GM18511 (cell line): ENCODE measurements around the gene SESN1.
A peak's percentile ranks its signal among the peaks of the same experiment; 100 is the strongest.

Experiments
- ATAC-seq: cut with Tn5 transposase; IDR thresholded peaks from one replicate; pipeline ENCODE4 v1.9.1; 2021; ENCODE audit warnings: mild to moderate bottlenecking, moderate library complexity; ENCODE audit not compliant: unreplicated experiment

SESN1 gene

DNA sequence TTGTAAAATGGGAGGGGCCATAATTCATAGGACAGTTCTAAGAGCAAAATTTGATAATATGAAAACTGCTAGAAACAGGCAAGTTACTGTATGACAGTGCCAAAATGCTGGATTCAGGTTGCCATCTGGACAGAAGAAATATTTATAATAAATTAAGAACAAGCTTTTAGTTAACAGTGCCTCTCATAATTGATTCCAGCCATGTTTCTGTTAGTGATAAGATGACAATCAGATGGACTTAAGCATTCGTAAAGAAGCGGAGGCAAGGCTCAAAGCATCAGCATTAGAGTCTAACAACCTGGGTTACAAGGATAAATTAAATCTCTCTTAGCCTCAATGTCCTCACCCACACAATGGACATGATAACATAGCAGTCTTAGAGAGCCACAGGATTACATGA, 61.0 kb downstream of the SESN1 start:
- ATAC-seq: no peak

GRCh38 chr6:109031416-109031815, 63.2 kb downstream of the SESN1 start:
- no peak for ATAC-seq

GRCh38 chr6:109029313-109029712, 65.3 kb downstream of the SESN1 start:
- no peak for ATAC-seq

GRCh38 chr6:109028439-109028838, 66.2 kb downstream of the SESN1 start:
- no peak for ATAC-seq

DNA sequence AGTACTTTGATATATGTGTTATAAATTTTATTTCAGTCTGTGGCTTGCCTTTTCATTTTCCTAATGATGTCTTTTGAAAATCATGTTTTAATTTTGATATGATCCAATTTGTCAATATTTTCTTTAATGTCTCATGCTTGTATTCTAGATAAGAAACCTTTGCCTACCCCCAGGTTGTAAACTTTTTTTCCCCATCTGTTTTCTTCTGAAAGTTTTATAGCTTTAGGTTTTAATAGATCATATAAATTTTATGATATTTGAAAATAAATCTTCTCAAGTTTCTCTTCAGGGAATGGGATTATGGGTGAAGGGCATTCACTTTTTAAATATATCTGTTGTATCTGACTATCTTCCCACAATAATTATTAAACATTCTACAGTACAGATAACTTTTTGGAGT, 66.7 kb downstream of the SESN1 start:
- no peak for ATAC-seq

DNA sequence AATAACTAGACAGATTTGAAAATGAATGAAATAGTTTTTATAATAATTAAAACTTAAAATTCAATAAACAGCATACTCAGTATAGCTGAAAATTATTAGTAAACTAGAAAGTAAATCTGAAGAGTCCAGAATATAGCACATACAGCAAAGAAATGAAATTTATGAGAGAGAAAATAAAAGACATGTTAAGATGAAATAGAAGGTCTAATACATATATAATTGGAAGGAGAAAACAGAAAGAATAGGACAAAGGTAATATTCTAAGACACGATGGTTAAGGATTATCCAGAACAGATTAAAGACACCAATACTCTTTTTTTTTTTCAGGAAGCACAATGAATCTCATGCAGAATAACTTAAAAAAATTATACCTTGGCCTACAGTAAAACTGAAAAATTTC, 69.0 kb downstream of the SESN1 start:
- no peak for ATAC-seq

- ATAC-seq: no peak
Observed at GRCh38 chr6:109024784-109025183, 69.9 kb downstream of the SESN1 start.

- no peak for ATAC-seq
Observed at GRCh38 chr6:109024368-109024767, 70.3 kb downstream of the SESN1 start.

DNA sequence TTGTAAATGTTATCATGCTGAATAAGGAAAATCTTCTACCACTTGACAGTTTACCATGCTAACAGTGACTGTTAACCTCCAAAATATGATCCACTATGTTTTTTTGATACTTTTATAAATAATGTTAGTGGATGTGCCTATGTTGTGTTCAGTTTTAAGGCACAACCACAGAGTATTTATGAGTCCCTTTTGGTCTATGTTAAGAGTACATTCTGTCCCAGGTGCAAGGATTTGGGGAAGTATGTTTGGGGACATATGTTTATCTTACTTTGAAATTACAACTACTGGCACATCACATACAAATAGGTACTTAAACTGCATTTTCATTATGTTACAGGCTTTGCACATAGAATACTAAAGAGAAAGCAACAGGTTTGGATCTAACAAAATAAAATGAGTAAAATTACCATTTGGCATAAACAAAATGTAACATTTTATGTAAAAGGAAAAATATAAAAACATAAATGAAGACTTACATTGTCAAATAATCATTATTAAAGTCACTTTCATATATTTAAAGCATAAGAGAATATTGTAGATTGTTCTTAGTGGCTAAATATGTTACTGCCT, 71.2 kb downstream of the SESN1 start:
- no peak for ATAC-seq

DNA sequence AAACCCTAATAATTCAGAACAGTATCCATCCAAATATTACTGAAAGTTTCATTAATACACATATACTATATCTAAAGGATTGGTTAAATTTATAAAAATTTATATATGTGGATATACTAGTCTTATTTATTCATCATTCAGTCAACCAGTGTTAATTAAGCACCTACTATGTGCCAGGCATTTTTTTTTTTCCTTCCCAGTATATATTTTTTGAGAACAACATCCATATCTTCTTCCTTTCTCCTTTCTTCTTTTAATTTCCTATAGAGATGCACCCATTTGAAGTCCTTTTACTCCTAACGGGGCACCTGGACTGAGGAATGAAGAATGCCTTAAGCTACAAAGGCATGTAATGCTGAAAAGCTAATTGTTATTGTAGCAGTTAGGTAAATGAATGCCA, 72.8 kb downstream of the SESN1 start:
- ATAC-seq: no peak

- no peak for ATAC-seq
Observed at GRCh38 chr6:109019911-109020310, 74.7 kb downstream of the SESN1 start.

GRCh38 chr6:109015176-109015575, 79.5 kb downstream of the SESN1 start:
- ATAC-seq: no peak

- no peak for ATAC-seq
Observed at GRCh38 chr6:109014606-109015005, 80.0 kb downstream of the SESN1 start.

GRCh38 chr6:109013656-109014305, 80.9 kb downstream of the SESN1 start:
- no peak for ATAC-seq

DNA sequence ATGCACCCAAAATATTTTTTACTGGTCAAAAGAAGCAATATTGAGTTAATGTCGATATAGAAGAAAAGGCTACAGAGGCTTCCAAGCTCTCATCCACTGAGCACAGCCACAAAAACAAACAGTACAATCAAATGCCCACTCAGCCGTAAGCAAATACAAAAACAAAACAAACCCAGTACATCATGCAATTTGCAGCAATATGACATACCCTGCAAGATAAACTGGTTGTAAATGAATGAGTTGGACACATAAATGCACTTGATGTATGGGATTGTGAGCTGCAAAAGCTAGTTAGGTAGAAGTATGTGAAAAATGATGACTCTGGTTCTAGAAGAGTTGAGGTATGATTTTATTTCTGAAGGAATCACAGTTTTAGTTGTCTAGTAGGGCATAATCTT, 83.9 kb downstream of the SESN1 start:
- no peak for ATAC-seq

GRCh38 chr6:109009962-109010704, 84.5 kb downstream of the SESN1 start:
- ATAC-seq: no peak

DNA sequence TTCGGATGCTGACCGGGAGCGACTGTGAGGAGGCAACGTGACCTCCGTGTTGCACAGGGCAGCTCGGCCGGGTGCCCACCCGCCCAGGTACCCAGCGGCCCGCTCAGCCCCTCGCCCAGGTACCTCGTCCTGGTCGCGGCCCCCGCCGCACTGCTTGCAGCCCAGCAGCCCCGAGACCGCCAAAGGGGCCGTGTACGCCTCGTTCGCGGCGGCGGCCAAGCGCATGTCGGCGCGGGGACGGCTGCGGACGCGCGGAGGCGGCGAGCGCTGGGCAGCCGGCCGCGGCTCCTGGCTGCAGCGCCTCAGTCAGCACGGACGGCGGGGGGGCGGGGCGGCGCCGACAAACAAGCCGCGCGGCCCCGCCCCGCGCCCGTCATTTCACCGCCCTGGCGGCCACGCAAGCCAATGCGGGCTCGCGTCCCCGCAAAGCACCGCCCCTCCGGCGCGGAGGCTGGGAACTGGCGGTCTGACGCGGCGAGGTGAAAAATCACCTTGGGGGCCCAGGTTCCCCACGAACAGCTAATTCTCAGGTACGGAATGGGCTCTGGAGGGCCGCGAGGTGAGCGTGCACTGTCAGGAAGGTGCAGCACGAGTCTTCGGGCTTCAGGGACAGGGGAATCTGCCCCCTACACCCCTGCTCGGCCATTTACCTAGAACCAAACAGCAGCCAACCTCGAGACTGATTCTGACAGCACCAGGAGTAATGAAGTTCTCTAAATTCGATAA, 85.2 kb downstream of the SESN1 start:
- peak; percentile 91 for ATAC-seq

DNA sequence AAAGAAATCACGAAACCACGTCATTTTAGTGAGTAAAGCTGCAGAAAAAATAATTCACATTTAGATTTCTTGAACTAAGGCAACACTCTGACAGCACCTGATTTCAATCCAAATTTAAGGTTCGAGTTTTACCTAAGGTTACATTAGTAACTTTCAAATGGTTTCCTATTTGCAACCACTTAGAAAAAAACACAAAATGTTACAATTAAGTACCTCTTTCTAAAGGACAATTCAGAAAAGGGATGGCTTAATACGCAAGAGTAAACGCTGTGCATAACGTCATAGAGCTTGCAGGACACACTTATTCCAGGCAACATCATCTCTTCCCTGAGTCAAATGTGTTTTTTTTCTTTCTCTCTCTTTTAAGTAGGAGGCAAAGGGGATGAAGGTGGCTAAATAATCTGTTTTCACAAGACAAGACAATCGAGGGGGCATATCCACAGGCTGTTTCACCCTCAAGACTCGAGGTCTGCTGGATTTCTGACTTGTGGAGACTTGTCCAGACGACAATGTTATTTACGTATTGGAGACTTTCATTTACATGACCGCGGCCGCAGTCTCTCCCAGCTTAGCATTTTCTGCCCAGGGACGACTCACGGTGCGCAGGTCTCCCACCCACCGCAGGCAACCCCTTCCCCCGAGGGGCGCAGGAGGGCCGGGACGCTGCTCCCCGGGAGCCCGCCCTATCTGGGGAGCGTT, 86.0 kb downstream of the SESN1 start:
- peak; percentile 35 for ATAC-seq

- ATAC-seq: peak; percentile 38
Observed at GRCh38 chr6:109008054-109008453, 86.6 kb downstream of the SESN1 start.

DNA sequence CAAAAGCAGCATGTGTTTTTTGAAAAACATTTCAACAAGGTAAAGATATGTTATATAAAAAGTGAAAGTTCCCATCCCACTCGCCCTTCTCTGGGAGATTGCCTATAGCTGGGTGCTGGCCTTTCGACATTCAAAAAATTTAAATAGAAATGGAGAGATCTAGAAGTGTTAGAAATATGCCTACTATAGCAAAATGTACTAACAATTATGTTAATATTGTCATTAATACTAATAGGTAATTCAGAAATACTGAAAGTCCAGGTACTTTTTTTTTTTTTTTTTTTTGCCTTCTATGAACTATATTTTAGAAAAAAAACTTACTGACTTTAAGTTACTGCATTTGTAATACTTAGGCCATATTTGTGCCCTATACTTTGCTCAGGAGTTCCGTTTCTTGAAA, 87.1 kb downstream of the SESN1 start:
- ATAC-seq: no peak

- no peak for ATAC-seq
Observed at GRCh38 chr6:109006818-109007217, 87.8 kb downstream of the SESN1 start.
